ENCODE measurements around the gene TRABD2B.

GRCh38 chr1:48040154-48040553 lies 43.0 kb upstream of the TRABD2B start:
- no peak for TF ChIP-seq RAD21 (IDR thresholded peaks at IDR 0.05; ENCODE audit: low read length)
- TF ChIP-seq CHD1 (IDR thresholded peaks at IDR 0.05; ENCODE audit: low read depth, low read length), result no peak
- no peak for TF ChIP-seq POLR2A (IDR thresholded peaks at IDR 0.05; ENCODE audit: low read depth, low read length)
- TF ChIP-seq, protein P1, sequence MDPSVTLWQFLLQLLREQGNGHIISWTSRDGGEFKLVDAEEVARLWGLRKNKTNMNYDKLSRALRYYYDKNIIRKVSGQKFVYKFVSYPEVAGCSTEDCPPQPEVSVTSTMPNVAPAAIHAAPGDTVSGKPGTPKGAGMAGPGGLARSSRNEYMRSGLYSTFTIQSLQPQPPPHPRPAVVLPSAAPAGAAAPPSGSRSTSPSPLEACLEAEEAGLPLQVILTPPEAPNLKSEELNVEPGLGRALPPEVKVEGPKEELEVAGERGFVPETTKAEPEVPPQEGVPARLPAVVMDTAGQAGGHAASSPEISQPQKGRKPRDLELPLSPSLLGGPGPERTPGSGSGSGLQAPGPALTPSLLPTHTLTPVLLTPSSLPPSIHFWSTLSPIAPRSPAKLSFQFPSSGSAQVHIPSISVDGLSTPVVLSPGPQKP (IDR thresholded peaks at IDR 0.05; ENCODE audit: borderline replicate concordance, low read depth, low read length), result no peak
- TF ChIP-seq CEBPB (IDR thresholded peaks at IDR 0.05; ENCODE audit: low read depth, low read length), result no peak
- TF ChIP-seq, protein P2, sequence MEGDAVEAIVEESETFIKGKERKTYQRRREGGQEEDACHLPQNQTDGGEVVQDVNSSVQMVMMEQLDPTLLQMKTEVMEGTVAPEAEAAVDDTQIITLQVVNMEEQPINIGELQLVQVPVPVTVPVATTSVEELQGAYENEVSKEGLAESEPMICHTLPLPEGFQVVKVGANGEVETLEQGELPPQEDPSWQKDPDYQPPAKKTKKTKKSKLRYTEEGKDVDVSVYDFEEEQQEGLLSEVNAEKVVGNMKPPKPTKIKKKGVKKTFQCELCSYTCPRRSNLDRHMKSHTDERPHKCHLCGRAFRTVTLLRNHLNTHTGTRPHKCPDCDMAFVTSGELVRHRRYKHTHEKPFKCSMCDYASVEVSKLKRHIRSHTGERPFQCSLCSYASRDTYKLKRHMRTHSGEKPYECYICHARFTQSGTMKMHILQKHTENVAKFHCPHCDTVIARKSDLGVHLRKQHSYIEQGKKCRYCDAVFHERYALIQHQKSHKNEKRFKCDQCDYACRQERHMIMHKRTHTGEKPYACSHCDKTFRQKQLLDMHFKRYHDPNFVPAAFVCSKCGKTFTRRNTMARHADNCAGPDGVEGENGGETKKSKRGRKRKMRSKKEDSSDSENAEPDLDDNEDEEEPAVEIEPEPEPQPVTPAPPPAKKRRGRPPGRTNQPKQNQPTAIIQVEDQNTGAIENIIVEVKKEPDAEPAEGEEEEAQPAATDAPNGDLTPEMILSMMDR (conservative IDR thresholded peaks at IDR 0.05; ENCODE audit: low read depth, low read length), result no peak
- TF ChIP-seq MAFK (IDR thresholded peaks at IDR 0.05; ENCODE audit: low read depth, low read length), result no peak
